HT-29 (cell line): ENCODE measurements around the gene MYO3B. TPM values are rescaled to one million over a fixed set of nuclear protein-coding genes. Genes with fewer than 3 reads are reported as not detected.

ENCODE experiments used
- DNase-seq: peaks from one replicate; pipeline ENCODE4 v3.0.0-alpha.2; 2015; ENCODE audit warnings: low spot score
- total RNA-seq: library from RNA; depleted of rRNA; stranded (reverse); fragments of >200 nt; shearing (Covaris generic); gene quantifications from 2 replicates; pipeline ENCODE4 v1.2.3, GENCODE V29; 2014

Gene MYO3B
- total RNA-seq, 1 experiment from 2014 or later: not detected

DNA sequence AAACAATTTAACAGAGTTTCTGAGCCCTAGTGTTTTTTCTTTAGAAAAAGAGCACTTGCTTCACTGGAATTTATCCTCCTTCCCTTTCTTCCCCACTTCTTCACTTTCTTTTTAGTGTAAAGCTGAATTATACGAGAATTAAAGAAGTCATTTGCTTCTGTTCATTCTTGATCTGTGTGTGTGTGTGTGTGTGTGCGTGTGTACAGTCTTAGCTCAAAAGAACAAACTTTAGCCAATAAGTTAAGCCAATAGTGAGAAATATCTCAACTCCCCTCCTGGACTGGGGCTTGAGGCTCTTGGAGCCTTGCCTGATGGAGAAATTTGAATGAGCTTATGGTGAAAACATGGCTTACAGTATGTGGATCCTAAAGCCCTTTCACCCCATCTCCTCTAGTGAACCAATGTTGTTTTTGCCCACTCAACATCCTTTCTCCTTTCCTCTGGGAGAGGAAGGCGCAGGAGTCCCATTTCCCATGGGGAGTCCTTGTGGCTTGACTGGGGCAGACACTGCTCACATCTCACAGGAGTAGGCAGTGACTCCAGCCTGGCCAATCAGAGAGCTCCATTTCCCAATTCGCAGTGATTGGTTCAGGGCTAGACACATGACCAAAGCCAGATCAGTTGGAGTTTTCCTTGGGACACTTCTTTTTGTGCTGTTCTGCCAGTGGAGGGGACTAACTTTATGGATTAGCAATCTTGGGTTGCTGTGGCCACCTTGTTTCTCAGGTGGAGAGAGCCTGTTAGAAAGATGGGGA lies 16.3 kb upstream of the MYO3B start:
- no peak for DNase-seq

DNA sequence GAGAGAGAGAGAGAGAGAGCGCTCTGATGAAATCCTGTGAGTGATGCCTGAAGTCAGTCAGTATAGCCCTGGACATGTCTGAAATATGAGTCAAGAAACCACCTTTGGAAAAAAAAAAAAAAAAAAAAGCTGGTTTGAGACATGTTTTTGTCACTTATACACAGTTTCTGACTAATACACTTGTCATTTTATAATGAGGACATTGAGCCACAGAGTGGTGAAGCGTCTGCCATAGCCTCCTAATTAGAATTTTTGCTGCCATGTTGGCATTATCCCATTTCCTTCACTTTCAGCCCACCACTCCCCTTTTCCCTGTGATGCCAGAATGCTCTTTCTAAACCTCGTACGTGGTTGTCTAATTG lies 15.7 kb upstream of the MYO3B start:
- no peak for DNase-seq

DNA sequence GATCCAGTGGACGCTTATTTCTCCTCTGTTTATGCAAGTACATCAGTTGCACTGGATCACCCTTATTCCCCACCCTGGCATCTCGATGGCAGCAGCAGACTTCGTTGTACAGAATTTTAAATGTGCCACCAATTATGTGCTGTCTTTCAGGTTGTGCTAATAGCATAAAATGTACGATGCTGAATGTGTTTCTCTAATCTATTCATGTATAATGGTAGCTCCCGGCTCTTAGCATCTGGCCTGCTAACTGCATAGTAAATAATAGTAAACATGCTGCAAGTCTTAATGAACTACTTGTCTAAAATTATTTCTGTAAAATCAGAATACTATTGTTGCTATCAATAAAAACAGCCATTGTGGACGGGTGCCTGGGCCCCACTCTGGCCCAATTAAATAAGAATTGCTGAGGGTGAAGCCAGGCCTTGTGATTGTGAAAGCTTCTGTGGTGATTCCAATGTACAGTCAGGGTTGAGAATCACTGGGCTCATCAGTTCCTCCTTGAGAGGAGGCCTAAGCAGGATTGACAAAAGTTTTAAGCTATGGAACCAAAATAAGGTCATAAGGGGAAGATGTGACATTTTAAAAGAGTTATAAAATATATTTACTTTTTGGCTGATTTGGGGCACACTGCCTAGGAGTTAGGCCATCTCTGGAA lies 14.4 kb upstream of the MYO3B start:
- no peak for DNase-seq

DNA sequence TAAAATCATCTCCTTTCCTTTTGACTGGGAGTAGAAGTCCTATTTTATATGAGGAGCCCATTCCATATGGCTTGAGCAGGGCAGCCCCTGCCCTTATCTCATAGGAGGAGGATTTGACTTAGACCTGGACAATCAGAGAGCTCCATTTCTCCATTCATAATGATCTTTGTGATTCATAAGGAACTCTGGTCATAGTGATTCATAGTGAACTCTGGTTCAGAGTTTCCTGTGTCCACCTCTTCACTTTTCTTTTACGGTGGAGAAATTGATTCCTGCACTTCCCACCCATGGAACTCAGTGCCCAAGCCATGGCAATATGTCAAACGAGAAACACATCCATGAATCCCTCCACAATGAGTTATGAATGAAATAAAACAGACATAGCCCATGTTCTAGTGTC lies 12.8 kb upstream of the MYO3B start:
- DNase-seq: no peak

DNA sequence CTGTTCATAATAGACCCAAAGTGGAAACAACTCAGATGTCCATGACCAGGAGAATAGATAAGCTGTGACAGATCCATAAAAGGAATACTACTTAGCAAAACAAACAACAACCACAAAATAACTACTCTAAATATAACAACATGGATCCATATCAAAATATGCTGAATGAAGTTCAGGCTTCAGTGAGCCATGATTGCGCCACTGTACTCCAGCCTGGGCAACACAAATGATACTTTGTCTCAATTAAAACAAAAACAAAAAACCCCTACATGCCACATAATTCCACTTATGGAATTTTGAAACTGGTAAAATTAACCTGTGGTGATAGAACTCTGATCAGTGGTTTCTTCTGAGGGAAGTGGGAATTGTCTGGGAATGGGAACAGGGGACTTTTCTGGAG lies 11.2 kb upstream of the MYO3B start:
- no peak for DNase-seq

DNA sequence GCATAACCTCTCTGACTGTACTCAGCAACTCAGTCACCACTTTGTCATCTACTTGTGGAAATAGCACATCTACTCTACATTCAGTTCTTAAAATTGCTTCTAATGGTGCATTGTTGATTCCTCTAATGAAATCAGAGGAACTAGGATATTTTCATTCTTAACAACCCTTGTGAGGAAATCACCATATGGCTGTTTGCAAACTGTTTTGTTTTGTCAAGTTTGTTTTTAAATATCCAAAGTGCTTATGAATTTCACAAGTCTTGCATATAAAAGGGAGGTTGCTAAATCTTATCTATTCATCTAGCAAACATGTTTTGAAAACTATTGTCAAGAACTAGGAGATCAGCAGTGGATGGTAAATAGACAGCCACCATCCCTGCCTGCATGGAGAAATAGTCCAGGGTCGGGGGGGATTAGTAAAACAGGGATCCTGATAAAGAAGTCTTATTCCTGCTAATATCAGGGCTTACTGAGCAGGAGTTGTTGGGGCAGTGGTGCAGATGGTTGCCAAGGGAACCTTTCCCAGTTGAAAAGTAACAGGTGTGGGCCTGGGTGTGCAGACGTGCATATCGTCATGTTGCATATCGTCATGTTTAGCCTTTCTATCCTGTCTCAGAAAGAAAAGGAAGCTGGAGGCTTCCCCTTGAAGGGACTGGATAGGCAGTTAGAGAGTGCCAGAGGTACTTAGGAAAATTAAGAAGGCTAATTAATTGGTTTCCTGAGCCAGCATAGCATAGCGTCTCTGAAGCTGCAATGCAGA lies 7.5 kb upstream of the MYO3B start:
- DNase-seq: no peak

DNA sequence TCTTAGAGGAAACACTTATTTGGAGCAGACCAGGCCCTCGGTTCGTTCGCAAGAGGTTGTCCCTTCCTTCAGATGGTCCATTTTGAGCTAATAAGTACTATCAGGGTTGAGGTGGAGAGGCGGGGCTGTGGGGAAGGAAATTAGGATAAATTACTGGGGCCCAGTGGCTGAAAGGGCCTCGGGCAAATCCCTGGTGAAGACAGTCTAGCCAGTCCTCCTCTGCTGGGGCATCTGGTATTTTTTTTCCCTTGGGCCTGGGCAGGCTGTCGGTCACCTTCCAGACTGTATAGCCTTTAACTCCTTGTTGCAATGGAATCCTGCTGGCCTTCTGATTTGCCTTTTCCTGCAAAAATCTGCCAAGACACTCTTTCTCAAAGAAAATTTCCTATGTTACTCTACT lies 1.7 kb upstream of the MYO3B start:
- DNase-seq: no peak

DNA sequence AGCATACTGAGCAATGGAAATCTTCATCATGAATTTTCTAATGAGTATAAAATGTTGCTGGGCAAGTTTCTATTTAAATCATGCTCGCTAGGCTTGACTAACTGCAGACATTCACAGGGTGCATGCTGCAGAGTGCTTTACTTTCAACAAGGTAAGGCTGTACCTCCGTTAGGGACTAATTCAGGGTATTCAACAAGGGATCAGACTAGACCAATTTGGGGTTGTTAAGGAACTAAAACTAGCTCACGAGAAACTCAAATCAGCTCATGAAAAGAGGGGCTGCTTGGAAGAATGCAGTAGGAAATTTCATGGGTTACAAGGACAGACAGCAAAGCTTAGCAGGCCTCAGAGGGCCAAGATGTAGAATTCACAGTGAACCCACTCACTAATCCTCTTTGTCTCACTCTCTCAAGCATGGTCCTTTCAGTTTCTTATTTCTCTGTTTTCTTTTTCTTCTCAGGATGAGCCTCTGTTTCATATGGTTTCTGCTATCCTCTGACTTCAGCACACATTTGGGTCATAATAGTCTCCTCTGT lies 2.2 kb downstream of the MYO3B start:
- no peak for DNase-seq

DNA sequence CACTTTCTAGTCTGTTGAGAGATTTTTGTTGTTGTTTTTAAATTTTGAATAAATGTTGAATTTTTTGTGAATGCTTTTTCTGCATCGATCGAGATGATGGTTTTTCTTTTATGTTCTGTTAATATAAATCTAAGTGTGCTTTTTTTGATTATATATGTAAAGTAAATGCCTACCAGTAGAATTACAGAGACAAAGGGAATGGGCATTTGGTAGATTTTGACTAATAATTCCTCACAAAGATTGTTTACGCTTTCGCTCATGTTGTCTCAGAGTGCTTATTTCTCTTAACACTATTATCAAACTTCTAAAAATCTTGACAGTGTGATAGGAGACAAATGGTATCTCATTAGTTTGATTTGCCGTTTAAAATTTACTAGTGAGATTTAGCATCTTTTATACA lies 3.7 kb downstream of the MYO3B start:
- no peak for DNase-seq

DNA sequence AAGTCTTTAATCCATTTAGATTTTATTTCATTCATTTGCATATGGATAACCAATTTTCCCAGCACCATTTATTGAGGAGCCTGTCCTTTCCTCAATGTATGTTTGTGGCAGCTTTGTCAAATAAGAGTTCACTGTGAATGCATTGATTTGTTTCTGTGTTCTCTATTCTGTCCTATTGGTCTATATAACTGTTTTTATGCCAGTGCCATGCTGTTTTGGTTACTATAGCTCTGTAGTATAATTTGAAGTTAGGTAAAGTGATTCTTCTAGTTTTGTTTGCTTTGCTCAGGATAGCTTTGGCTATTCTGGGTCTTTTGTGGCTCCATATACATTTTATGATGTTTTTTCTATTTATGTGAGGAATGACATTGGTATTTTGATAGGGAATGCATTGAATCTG lies 7.4 kb downstream of the MYO3B start:
- no peak for DNase-seq

DNA sequence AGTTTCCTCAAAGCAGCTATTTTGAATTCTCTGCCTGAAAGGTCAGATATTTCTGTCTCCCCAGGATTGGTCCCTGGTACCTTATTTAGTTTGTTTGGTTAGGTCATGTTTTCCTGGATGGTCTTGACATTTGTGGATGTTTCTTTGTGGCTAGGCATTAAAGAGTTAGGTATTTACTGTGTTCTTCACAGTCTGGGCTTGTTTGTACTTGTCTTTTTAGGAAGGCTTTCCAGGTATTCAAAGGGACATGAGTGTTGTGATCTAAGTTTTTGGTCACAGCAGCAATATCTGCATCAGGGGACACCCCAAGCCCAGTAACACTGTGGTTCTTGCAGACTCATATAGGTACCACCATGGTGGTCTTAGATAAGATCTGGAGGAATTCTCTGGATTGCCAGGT lies 11.8 kb downstream of the MYO3B start:
- no peak for DNase-seq

DNA sequence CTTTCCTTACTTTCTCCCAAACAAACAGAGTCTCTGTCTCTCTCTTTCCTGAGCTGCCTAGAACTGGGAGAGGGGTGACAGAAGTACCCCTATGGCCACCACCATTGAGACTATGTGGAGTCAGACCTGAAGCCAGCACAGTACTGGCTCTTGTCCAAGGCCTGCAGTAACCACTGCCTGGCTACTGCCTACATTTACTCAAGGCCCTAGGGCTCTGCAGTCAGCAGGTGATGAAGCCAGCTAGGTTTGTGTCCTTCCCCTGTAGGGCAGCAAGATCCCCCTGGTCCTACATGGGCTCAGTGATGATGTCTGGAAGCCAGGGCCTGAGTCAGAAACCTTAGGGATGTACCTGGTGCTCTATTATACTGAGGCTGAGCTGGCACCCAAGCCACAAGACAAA lies 12.2 kb downstream of the MYO3B start:
- no peak for DNase-seq

DNA sequence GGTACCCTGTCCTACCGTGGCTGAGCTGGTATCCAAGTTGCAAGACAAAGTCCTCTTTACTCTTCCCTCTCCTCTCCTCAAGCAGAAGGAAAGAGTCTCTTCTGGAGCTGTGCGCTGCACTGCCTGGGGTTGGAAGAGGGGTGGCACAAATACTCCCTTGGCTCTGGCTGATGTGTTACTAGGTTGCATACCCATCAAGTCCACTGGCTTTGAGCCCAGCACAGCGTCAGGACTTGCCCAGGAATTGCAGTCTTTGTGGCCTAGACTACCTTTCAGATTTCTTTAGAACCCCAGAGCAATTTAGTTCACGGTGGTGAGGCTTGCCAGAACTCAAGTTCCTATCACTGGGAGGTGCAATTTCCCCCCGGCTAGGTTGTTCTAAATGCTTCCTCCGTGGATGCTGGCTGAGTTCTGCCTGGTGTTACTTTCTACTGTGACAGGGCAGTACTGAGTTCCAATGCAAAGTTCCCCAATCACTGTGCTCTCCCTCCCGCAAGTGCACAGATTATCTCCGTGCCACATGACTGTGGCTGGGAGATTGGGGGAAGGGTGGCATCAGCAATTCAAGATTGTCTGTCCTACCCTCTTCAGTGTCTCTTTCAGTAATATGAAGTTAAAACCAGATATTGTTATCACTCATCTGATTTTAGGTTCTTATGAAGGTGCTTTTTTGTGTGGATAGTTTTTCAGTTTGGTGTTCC lies 13.4 kb downstream of the MYO3B start:
- DNase-seq: no peak

DNA sequence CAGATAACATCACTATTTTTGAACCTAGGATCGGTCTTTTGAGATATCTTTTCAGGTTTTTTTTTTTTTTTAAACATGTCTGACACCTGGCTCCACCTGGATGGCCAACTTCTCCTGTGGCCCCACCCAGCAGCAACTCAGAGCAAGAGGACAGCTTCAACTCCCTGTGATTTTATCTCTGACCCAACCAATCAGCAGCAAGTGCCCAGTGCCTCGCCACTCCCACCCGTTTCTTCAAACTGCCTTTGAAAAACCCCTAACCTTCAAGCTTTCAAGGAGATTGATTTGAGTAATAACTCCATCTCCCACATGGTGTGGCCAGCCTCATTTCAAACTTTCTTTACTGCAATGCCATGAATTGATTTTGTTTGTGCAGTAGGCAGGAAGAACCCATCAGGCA lies 19.0 kb downstream of the MYO3B start:
- DNase-seq: no peak

DNA sequence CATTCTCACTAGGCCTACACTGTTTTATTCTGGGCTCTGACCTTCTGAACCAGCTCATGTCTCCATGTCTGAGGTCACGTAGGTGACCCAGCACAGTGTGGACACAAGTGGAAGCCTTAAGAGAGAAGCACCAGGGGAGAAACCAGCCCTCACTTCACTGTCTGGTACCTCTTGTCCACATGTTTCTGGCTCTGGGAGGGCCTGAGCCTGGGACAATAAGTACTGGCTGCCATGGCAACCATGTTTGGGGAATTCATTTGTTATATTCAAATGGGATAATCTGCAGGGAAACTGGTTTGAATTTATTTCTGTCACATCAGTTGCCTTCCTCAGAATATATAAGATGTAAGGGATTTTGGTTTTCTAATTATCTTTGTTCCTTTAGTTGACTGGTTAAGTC lies 23.3 kb downstream of the MYO3B start:
- DNase-seq: no peak

DNA sequence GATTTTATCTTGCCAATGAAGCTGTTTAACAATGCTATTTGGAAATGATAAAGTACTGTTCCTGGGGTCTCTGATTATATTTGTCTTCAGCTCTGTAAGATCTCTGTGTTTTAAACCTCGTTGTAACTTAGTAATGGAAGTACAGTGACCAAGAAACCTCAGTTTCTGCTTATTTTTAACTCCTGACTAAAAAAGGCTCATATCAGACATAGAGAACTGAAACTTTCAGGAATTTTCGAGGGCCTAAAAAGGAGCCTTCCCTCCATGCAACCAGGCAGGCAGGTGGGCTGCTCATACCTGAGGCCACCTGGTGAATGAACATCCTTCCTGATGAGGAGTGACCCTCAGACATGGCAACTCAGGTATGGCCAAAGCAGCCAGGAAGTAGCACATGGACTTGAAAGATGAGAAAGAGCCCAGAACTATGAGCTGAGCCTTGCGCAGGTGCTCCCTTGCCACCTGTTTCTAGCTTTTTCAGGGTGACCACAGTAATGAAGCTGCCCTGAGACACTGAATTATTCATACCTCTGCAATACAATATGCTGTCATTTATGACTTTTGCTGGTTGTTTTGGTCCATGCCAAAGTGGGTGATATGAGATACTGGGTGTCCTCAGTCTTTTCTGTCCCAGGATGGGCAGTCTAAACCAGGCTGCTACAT lies 23.9 kb downstream of the MYO3B start:
- DNase-seq: no peak

DNA sequence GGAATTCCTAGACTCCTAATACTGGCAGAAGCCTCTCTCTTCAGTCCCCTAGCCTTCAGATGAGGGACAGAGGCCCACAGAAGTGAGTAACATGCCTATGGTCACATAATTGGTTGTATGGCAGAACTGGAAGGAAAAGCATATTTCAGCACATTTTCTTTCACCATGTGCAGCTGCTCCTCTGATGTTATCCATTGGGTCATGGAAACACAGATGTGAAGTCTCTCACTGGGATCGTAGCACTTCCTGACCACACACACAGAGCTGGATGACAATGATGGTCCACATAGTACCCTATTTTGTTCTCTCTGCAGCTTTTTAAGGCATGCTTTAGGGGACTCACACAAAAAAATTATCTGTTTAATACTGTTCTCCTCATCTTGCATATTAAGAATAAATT lies 24.5 kb downstream of the MYO3B start:
- DNase-seq: no peak

DNA sequence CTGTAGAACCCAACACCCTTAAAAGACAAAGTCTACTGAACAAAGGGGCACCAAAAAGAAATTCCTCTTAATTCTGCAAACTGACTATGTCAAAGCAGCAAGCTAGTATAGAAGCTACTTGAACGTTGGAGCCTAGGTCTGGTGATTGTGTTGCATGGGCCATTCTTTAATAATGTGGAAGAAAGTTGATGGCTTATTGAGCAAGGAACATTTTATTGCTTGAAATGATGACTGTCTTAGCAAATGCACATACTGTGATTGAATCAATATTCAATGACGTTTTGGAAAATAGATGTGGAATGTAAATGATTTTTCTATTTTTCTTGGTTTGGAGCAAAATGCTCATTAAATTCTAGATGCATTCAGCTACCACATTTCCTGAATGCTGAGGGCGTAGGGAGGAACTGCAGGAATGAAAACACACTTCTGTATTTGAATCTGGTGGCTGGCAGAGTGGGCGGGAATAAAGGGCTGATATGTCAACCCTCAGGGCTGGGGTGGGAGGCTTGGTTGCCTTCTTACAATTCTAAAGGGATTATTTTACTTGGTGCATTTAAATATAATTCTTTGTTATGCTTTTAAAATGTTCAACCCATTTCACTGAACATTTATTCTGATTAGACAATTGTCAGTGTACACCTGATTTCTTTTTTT lies 26.5 kb downstream of the MYO3B start:
- DNase-seq: no peak

DNA sequence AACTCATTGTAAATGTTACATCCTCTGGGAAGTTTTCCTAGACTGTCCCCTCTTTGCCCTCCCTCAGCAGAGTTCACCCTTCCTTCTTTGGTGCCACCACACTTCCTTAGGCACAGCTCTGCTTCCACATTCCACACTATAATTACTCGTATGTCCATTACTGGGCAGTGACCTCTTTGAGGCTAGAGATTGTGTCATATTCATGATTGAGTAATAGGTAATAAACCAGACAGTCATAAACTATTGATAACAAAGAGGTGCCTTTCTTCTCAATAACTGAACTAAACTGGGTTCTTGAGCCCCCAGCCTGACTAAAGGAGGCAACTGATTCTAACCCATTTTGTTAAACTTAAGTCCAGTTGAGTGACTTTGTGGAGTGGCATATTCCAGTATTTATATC lies 28.3 kb downstream of the MYO3B start:
- DNase-seq: no peak

DNA sequence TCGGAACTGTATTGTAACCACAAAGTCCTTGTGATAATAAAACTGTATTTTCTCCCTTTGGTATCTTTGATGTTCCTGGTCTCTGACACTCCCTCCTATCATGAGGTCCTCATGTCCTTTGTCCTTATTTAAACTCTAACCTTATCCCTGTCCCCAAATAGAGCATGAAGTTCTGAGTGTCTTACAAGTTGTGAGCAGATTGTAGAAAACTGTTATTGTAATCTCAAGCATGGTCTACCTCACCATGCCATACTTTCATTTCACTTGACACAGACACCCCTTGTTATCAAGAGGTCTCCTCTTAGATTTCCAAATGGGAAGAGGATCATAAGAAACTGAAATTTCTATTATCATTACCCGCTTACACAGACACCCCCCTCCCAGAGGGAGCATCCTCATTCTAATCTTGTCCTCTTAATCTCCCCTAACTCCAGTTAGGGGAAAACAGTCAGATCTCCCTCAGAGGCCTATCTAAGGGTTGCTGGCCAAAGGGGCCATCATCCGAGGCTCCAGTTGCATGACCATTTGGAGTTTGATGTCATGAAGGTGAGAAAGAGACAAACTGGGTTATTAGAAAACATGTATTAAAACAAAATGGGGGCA lies 29.0 kb downstream of the MYO3B start:
- DNase-seq: no peak

DNA sequence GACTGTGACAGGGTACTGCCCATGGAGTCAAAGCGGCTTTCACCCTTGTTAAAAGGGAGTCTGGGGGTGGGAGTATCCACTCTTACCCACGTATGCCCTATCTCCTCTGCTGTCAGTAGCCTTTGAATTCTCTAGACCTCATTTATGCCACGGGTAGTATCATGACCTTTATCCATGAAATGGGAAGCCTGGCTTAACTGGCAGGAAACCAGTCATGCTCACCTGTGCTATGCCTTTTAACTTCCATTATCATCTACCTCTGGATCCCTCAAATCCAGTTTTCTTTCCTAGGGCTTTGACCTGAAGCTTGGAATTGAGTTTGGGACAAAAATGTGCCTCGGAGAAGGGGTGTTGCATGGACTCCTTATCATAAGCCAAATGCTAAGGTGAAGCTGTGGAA lies 30.0 kb downstream of the MYO3B start:
- DNase-seq: no peak
